ENCODE results near the gene ARV1. TPM values are rescaled to one million over a fixed set of nuclear protein-coding genes. Genes with fewer than 3 reads are reported as not detected.
A peak's percentile ranks its signal among the peaks of the same experiment; 100 is the strongest.

ARV1 gene
- total RNA-seq, 1 experiment from 2014 or later, result 4.0 TPM

- ATAC-seq (peak; percentile 9), DNase-seq (ENCODE audit: low read depth, low spot score) (peak; percentile 19)
- BruUV-seq (replicated peaks), result no TSS peak
- Histone ChIP-seq H2AFZ (ENCODE audit: low read depth, low read length, poor library complexity, severe bottlenecking) (no peak overlapping the region), H3K36me3 (ENCODE audit: control insufficient read depth in 1 of 2, insufficient read depth in 2 of 2, low read length in 2 of 2) (0 out of 4 replicates have a peak, but pooled peaks cover 0 to 2% of the 10 kb centered on the region in 2 experiments), H3K9me2 (ENCODE audit: insufficient read depth) (no peaks in the 10 kb centered on the region), H3K9ac (ENCODE audit: low read length) (peak overlapping the region; percentile 68), H3K27ac (ENCODE audit: low read depth, low read length) (peak overlapping the region; percentile 61), H3K4me1 (ENCODE audit: control insufficient read depth in 1 of 2, insufficient read depth in 2 of 2, low read length in 2 of 2) (peaks cover 7 to 13% of the 10 kb centered on the region in 2 experiments; a peak in 2 of 4 replicates), H3K27me3 (ENCODE audit: insufficient read depth, low read length) (no peaks in the 10 kb centered on the region), H3K9me3 (ENCODE audit: control insufficient read depth in 1 of 2, insufficient read depth in 1 of 2, low read depth in 1 of 2, low read length in 2 of 2) (no peaks in the 10 kb centered on the region), H3K4me2 (ENCODE audit: low read length) (peak overlapping the region; percentile 83), H3K79me2 (ENCODE audit: insufficient read depth, low read length) (peaks cover 34% of the 10 kb centered on the region), H4K20me1 (ENCODE audit: insufficient read depth) (no peaks in the 10 kb centered on the region), H3K4me3 (replicated peaks in 1 of 2; ENCODE audit: low read depth in 1 of 2, low read length in 2 of 2) (peak overlapping the region; percentile 65 to 87)
- intact Hi-C loops (cut with micrococcal nuclease), result loop anchor here (2.0 to 5.0 kb wide), 4 partner anchors 234 to 549 kb away; partner anchors contain the start of genes COG2 and TSNAX
- ChIA-PET POLR2A (no interaction called here), CTCF (interaction anchor here (2.1 kb wide), 1 partner anchor 180 kb away, joined by 7 read pairs; no protein-coding TSS in a partner anchor), RAD21 (ENCODE audit: low non-redundant PET in 1 of 2, low total read pairs in 2 of 2, uncharacterized antibody in 2 of 2, unreplicated experiment in 2 of 2) (no interaction called here)
- TF ChIP-seq SIN3A (IDR thresholded peaks at IDR 0.05; ENCODE audit: low read depth) (0 out of 2 replicates have a peak, but pooled peaks have one; percentile 7), MAX (IDR thresholded peaks at IDR 0.05) (peak; percentile 36), ATF3 (IDR thresholded peaks at IDR 0.05) (no peak), EGR1 (IDR thresholded peaks at IDR 0.05; ENCODE audit: low read depth) (peak; percentile 51; the same call in 1 of the 2 replicates)
Measured at GRCh38 chr1:230977761-230978490, 968 bp upstream of the ARV1 start.

- intact Hi-C loops (cut with micrococcal nuclease), result loop anchor here (1.0 to 5.0 kb wide), 5 partner anchors 181 to 548 kb away; partner anchors contain the start of genes COG2 and TSNAX
- Histone ChIP-seq H3K27me3 (ENCODE audit: insufficient read depth, low read length) (no peaks in the 10 kb centered on the region), H4K20me1 (ENCODE audit: insufficient read depth) (no peaks in the 10 kb centered on the region), H3K4me3 (replicated peaks in 1 of 2; ENCODE audit: low read depth in 1 of 2, low read length in 2 of 2) (peak overlapping the region; percentile 87 to 88), H3K36me3 (ENCODE audit: control insufficient read depth in 1 of 2, insufficient read depth in 2 of 2, low read length in 2 of 2) (0 out of 4 replicates have a peak, but pooled peaks cover 0 to 2% of the 10 kb centered on the region in 2 experiments), H2AFZ (ENCODE audit: low read depth, low read length, poor library complexity, severe bottlenecking) (no peak overlapping the region), H3K4me2 (ENCODE audit: low read length) (peak overlapping the region; percentile 75), H3K9me3 (ENCODE audit: control insufficient read depth in 1 of 2, insufficient read depth in 1 of 2, low read depth in 1 of 2, low read length in 2 of 2) (no peaks in the 10 kb centered on the region), H3K9me2 (ENCODE audit: insufficient read depth) (no peaks in the 10 kb centered on the region), H3K9ac (ENCODE audit: low read length) (peak overlapping the region; percentile 67), H3K79me2 (ENCODE audit: insufficient read depth, low read length) (peaks cover 35% of the 10 kb centered on the region), H3K4me1 (ENCODE audit: control insufficient read depth in 1 of 2, insufficient read depth in 2 of 2, low read length in 2 of 2) (peaks cover 7 to 13% of the 10 kb centered on the region in 2 experiments; a peak in 2 of 4 replicates), H3K27ac (ENCODE audit: low read depth, low read length) (peak overlapping the region; percentile 44)
- ChIA-PET POLR2A (interaction anchor here (0.6 kb wide), 1 partner anchor 512 kb away, joined by 3 read pairs; no protein-coding TSS in a partner anchor), CTCF (interaction anchor here (2.1 kb wide), 1 partner anchor 181 kb away, joined by 7 read pairs; no protein-coding TSS in a partner anchor), RAD21 (ENCODE audit: low non-redundant PET in 1 of 2, low total read pairs in 2 of 2, uncharacterized antibody in 2 of 2, unreplicated experiment in 2 of 2) (no interaction called here)
- TSS peak; percentile 63 for BruUV-seq (replicated peaks)
- ATAC-seq (no peak), DNase-seq (ENCODE audit: low read depth, low spot score) (no peak)
- TF ChIP-seq JUND (IDR thresholded peaks at IDR 0.05), result no peak
- TF ChIP-seq YY1 (IDR thresholded peaks at IDR 0.05; ENCODE audit: extremely low read depth, insufficient replicate concordance, low read depth, low read length), result no peak
- no peak for TF ChIP-seq ATF3 (IDR thresholded peaks at IDR 0.05)
- no peak for TF ChIP-seq SP1 (IDR thresholded peaks at IDR 0.05; ENCODE audit: low read depth)
- TF ChIP-seq SRF (IDR thresholded peaks at IDR 0.05; ENCODE audit: low read depth), result no peak
Measured at GRCh38 chr1:230979389-230979716, 459 bp downstream of the ARV1 start.

All from HCT116 (cell line).